ENCODE results near the gene BCOR. TPM values are rescaled to one million over a fixed set of nuclear protein-coding genes. Genes with fewer than 3 reads are reported as not detected.

BCOR gene
- total RNA-seq, 1 experiment from 2014 or later: 50.6 TPM

GRCh38 chrX:40031911-40032310 lies 65.8 kb downstream of the BCOR start:
- DNase-seq (ENCODE audit: low read depth): peak; percentile 62

DNA sequence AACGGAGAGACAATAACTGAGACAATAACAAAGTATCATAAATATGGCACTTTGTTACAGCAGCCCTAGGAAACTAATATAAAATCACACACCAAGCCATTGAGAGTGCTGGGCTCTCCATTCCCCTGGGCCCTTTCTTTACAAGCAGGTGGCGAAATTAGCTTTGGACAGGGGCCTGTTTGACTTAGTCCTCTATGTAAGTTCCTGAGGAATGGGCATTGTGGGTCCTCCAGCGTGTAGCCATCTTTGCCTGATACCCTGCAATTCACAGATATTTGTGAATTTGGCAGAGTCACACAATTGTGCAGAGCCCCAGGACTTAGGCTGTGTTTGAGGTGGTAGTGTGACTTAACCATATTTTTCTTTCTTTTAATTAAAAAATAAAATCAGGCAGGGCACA lies 67.6 kb downstream of the BCOR start:
- no peak for DNase-seq (ENCODE audit: low read depth)

DNA sequence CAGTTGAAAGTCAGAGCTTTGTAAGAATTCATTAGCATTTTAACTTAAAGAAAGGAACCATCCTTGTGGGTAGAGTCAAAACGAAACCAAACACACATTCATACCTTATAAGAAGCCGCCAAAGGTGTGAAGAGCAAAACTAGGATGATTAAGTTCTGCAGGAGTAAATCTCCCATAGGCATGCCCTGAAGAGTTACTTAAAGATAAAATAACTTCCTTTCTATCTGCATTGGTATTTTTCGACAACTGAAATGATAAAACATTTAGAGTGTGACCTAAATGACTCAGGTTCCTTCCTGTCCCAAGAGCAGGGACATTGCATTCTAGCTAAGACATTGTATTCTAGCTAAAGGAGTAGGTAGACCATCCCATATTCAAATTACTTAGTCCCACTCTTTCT lies 75.3 kb downstream of the BCOR start:
- no peak for DNase-seq (ENCODE audit: low read depth)

- DNase-seq (ENCODE audit: low read depth): no peak
These were observed 76.1 kb downstream of the BCOR start for GRCh38 chrX:40021647-40022046.

- no peak for DNase-seq (ENCODE audit: low read depth)
These were observed 78.2 kb downstream of the BCOR start for GRCh38 chrX:40019541-40019940.

- DNase-seq (ENCODE audit: low read depth): peak; percentile 40
These were observed 79.7 kb downstream of the BCOR start for GRCh38 chrX:40018041-40018440.

DNA sequence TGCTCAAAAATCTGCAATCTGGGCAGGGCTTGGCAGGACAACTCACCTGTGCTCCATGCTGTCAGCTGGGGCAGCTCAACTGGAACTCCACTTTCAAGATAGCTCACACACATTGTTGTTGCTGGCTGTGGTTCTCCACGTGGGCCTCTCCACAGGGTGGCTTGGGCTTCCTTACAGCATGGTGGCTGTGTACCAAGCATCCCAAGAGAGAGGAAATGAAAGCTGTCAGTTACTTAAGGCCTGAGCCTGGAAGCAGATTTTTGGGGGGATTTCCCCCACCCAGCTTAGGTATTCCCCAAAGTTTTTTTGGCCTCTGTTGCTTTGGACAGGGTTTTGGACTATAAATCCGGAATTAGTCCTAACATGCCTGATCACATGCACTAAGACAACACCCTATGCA lies 81.0 kb downstream of the BCOR start:
- DNase-seq (ENCODE audit: low read depth): no peak

GRCh38 chrX:40015693-40016092 lies 82.1 kb downstream of the BCOR start:
- no peak for DNase-seq (ENCODE audit: low read depth)

- peak; percentile 78 for DNase-seq (ENCODE audit: low read depth)
These were observed 84.2 kb downstream of the BCOR start for GRCh38 chrX:40013266-40014195.

DNA sequence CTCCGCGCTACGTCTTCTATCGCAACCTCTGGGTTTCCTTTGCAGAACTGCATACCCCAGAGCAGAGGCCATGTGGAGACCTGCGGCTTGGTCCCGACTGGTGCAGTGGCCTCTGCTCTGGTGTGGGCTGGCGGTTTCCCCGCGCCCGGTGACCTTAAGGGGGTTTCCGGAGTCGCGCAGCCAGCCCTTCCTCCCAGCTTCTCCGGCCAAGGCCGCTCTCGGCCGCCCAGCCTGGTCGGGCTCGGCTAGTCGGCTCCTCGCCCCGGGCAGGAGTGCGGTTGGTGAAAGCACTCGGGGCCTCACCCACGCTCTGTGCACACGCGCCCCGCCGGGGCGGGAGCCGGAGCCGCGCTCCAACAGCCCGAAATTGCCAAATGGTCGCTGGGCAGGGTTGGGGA lies 84.9 kb downstream of the BCOR start:
- DNase-seq (ENCODE audit: low read depth): peak; percentile 65

GRCh38 chrX:40012039-40012867 lies 85.5 kb downstream of the BCOR start:
- DNase-seq (ENCODE audit: low read depth): peak; percentile 68

- no peak for DNase-seq (ENCODE audit: low read depth)
These were observed 86.3 kb downstream of the BCOR start for GRCh38 chrX:40011322-40012038.

DNA sequence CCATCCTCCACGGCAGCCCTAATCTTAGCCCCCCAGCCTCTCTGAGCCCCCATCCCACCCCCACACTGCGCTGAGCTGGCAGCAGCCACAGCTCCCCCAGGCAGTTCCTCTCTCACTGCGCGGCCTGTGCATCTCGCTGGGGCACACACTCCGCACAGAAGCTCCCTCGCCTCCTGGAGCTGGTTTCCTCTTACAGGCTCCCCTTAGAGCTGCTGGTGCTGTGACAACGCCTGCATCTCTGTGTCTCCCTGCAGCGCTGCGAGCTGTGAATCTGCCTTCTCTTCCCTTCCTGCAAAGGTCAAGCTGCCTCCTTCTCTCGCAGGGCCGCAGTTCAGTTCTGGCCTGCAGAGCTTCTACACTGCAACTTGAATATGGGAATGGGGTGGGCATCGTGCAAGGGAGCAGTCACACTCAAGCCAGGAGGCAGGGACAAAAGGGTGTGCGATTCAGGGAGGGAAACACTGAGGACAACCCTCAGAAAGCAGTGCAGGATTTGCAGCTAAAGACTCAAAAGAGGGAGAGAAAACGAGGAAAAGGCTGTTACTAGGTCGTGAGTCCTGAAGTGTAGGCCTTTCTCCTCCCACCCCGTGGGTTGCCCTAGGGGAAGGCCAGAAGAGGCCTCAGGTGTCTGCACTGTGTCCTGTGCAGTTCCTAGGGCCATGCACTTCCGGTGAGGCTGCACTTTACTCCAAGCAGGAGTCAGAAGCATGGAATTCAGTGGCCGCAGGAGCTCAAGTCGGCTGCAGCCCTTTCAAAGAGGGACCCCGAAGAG lies 87.0 kb downstream of the BCOR start:
- no peak for DNase-seq (ENCODE audit: low read depth)

DNA sequence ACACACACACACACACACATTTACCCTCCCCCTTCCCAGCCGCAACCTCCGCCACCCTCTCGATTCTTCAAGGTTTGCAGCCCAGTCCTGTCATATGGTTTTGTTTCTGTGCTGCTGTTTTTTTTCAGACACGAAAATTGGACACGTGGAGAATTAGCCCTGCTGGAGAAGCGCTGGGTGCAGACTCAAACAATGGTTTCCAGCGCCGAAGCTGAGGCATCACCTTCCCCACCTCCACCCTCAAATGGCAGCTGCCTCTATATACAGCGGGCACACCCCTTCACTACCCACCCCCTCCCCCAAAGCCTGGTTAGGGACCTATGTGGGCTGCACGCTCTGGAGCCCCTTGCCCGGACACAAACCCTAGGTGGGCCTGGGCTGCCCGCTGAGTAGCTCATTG lies 87.9 kb downstream of the BCOR start:
- no peak for DNase-seq (ENCODE audit: low read depth)

DNA sequence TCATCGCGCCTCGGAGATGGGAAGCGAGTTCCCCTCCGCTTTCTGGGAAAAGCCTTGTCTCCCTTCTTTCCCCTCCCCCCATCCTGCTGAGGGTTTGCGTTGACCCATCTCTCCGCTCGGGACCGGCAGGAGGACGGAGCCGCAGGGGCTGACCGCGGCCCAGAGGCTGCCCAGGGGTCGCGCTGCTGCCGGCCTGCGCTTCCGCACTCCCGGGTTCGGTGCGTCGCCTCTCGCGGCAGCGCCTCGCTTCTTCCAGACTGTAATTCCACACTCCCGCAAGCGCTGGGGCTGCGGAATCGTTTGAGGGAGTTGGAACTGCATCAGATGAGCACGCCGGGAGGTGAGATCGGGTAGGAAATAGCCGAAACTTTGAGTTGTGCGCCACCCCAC lies 88.3 kb downstream of the BCOR start:
- no peak for DNase-seq (ENCODE audit: low read depth)

- peak; percentile 57 for DNase-seq (ENCODE audit: low read depth)
These were observed 88.8 kb downstream of the BCOR start for GRCh38 chrX:40008791-40009461.

GRCh38 chrX:40007756-40008705 lies 89.7 kb downstream of the BCOR start:
- DNase-seq (ENCODE audit: low read depth): no peak

DNA sequence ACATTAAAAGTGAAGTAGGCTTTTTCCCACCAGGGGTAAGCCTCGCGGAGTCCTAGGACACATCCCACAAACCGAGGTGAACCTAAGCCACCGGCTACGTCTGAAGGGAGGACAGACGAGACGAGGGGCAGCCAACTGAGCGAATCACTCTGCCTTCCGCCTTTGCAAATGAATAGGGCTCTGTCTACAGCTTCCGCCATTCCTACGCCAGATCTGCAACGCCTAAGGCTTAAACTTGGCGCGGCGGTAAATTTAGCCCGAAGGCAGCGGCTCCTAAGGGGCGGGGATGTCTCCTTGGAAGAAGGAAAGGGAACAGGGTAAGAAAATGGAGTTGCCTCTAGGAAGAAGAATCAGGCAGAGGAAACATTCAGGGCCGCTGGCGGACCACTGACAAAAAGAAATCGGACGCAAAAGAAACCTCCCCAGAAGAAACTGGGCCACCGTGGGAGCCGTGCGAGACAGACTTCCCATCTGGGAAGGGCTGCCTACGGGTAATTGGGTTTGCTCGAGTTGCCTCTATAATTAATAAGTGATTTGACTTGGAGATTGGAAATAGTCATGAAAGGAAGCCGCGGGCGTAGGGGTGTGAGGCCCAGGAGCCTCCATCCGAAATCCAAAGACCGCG lies 90.5 kb downstream of the BCOR start:
- no peak for DNase-seq (ENCODE audit: low read depth)

Data from M059J (cell line).